Right atrium auricular region (tissue), 2 donors: ENCODE results near the gene PTPN7. TPM values are rescaled to one million over a fixed set of nuclear protein-coding genes. Genes with fewer than 3 reads are reported as not detected.

Experiments used
- DNase-seq: peaks from one replicate; pipeline ENCODE4 v3.0.0-alpha.2; 2019; ENCODE audit warnings: low spot score
- H3K27ac ChIP-seq, 2 donors: fragments of 200-600 bp; sonication (generic); 1 replicate in 1 of 2; 2 replicates in 1 of 2; pipeline ENCODE4 v1.5.1; 2016 to 2019
- H3K27me3 ChIP-seq, 2 donors: fragments of 200-600 bp; sonication (generic); one replicate each; pipeline versions ENCODE4 v1.5.1 to v1.6.0; 2017 to 2019
- H3K36me3 ChIP-seq: fragments of 200-600 bp; sonication (generic); one replicate; pipeline ENCODE4 v1.5.1; 2016
- H3K4me1 ChIP-seq, 2 donors: fragments of 200-600 bp; sonication (generic); one replicate each; pipeline versions ENCODE4 v1.5.1 to v1.6.0; 2017 to 2019
- H3K4me3 ChIP-seq, 2 donors: fragments of 200-600 bp; sonication (generic); 1 replicate in 1 of 2; 2 replicates in 1 of 2; pipeline ENCODE4 v1.5.1; 2017 to 2019; ENCODE audit warnings: mild to moderate bottlenecking in 1 of 2, moderate library complexity in 1 of 2
- H3K9me3 ChIP-seq, 2 donors: fragments of 200-600 bp; sonication (generic); one replicate each; pipeline ENCODE4 v1.5.1; 2019
- CTCF ChIP-seq, 2 donors: fragments of 200-600 bp; sonication (generic); IDR thresholded peaks; one replicate each; pipeline ENCODE4 v1.5.1; 2019; ENCODE audit warnings: antibody characterized with exemption in 2 of 2
- total RNA-seq, 2 donors: library from RNA; depleted of rRNA; stranded (reverse); fragments of >200 nt; gene quantifications; one replicate each; pipeline ENCODE4 v1.1.0, GENCODE V29; 2016

Gene PTPN7
- total RNA-seq, 2 donors from 2014 or later = 0.41 to 0.63 TPM

DNA sequence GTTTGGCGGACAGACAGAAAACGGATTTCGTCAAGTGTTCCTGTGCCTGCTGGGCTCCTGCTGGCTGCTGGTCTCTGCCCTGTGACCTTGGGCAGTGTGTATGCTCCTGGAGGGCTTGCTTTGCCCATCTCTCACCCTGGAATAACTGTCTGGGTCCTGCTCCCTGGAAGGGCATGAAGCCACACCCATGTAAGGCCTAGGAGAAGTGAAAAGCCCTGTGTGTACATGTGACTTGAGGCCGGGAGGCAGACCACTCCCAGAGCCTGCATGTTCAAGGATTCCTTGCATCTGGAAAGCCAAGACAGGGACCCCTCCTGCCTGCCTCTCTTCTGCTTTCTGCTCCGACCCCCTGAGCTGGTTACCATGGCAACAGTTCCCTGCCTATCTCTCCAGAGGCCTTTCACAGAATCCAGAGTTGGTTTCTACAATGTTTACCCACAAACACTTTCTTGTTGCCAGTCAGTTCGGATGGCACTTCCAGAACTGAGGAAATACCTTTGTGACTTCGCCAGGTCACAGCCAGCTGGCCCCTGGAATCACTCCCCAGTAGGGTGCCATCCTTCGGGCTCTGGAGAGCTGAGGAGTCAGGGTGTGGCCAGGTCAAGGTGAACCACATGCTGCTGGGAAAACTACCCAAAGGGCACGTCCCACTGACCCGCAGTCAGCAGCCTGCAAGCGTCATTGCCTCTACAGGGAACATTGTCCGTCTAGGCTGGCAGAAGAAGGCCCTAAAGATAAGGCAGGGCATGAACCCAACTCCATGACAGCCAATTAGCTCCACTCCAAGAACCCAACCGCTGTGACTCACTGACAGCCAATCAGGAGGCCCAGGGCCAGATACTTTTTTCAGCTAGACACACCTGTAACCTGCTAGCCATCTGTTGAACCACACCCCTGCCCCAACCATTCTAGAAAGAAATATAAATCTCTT is 52.3 kb downstream of the PTPN7 start:
- Histone ChIP-seq H3K36me3 (no peaks in the 10 kb centered on the region), H3K9me3 (no peaks in the 10 kb centered on the region), H3K27ac (peak overlapping the region; percentile 78 to 80), H3K4me1 (peaks cover 0 to 38% of the 10 kb centered on the region in 2 donors), H3K4me3 (no peak overlapping the region), H3K27me3 (no peaks in the 10 kb centered on the region)
- TF ChIP-seq CTCF (IDR thresholded peaks at IDR 0.05) = no peak
- no peak for DNase-seq

DNA sequence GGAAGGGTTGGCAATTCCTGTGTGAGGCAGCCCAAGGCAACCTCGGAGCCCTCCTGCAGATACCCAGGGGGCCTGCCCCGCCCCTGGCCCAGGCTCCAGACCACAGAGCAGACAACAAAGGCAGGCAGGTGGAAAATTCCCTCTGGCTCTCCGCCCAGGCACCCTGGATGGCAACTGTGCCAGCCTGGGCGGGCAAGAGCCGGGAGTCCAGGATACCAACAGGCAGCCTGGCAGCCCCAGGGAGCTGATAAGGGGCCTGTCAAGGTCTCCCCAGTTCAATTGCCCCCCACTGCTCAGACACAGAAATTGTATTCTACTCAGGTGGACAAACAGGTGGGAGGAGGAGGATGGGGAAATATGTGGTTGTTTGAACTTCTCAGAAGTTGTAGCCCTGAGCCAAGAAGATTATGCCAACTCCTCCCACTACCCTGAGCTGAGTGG is 53.1 kb downstream of the PTPN7 start:
- TF ChIP-seq CTCF (IDR thresholded peaks at IDR 0.05) = no peak
- Histone ChIP-seq H3K36me3 (no peaks in the 10 kb centered on the region), H3K4me1 (peaks cover 0 to 32% of the 10 kb centered on the region in 2 donors), H3K27ac (peak overlapping the region; percentile 78 to 80), H3K27me3 (no peaks in the 10 kb centered on the region), H3K4me3 (no peak overlapping the region), H3K9me3 (no peaks in the 10 kb centered on the region)
- no peak for DNase-seq

DNA sequence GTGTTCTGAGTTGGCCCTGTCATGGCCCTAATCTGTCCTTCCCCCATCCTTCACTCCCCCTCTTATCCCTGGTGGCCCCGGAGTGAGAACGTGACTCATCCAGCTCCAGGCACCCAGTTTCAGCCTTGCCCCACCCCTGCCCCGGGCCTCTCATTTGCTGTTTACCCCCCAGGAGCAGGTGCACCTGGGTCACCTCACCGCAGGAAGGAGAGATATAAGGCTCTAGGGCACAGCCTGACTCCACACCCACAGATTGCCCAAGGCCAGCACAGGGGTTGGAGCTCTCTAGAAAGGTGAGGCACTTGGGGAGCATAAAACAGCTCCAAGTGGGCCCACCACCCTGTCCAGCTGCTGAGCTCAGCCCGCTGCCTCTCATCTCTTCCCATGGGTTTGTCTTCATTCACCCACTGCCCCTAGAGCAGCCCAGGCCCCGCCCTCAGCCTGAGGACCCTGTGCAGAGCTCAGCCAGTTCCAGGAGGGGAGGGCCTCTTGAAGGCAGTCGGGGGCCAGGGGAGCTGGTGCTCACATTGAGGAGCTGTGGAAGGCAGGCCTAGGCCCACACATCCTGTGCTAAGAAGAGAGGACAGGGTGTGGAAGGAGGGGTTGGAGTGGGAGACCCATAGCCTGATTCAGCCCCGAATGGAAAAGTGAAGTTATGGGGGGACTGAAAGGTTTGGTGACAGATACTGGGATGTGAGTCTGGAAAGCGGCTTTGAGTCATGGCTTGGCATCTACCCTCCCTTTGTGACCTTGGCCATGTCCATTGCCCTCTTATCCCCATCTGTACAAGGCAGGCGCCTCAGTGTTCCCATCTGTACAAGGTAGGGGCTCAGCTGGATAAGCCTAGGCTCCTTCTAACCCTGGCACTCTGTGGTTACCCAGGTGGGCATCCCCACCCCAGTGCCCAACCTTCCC is 53.8 kb downstream of the PTPN7 start:
- no peak for TF ChIP-seq CTCF (IDR thresholded peaks at IDR 0.05)
- Histone ChIP-seq H3K36me3 (no peaks in the 10 kb centered on the region), H3K9me3 (no peaks in the 10 kb centered on the region), H3K27ac (peak overlapping the region; percentile 78 to 80), H3K4me3 (no peak overlapping the region), H3K4me1 (peaks cover 0 to 32% of the 10 kb centered on the region in 2 donors), H3K27me3 (no peaks in the 10 kb centered on the region)
- no peak for DNase-seq

- Histone ChIP-seq H3K4me1 (peaks cover 0 to 32% of the 10 kb centered on the region in 2 donors), H3K27ac (peak overlapping the region; percentile 78 to 80)
- no peak for DNase-seq
These were observed 54.6 kb downstream of the PTPN7 start for GRCh38 chr1:202105571-202106339.

More at GRCh38 chr1:202105571-202106339, 54.6 kb downstream of the PTPN7 start:
- Histone ChIP-seq H3K9me3 (no peaks in the 10 kb centered on the region), H3K36me3 (no peaks in the 10 kb centered on the region), H3K4me3 (no peak overlapping the region), H3K27me3 (no peaks in the 10 kb centered on the region)
- TF ChIP-seq CTCF (IDR thresholded peaks at IDR 0.05) = no peak
